ENCODE results near the gene DPF3.

Gene DPF3

GRCh38 chr14:72640911-72641485, 252.9 kb downstream of the DPF3 start:
- Histone ChIP-seq H3K27me3 (ENCODE audit: insufficient read depth, low read length) (no peaks in the 10 kb centered on the region), H3K9me3 (ENCODE audit: insufficient read depth, low read depth, low read length) (peaks cover 6% of the 10 kb centered on the region; the same call in 1 of the 2 replicates), H3K36me3 (ENCODE audit: insufficient read depth, low read depth, low read length) (no peaks in the 10 kb centered on the region), H3K4me3 (ENCODE audit: low read length) (no peak overlapping the region), H3K27ac (ENCODE audit: low read length) (no peak overlapping the region), H3K9ac (ENCODE audit: low read depth, low read length) (no peak overlapping the region), H3K4me1 (ENCODE audit: insufficient read depth, low read length) (no peaks in the 10 kb centered on the region)

GRCh38 chr14:72638021-72638420, 255.9 kb downstream of the DPF3 start:
- Histone ChIP-seq H3K4me3 (ENCODE audit: low read length) (no peak overlapping the region), H3K9ac (ENCODE audit: low read depth, low read length) (no peak overlapping the region), H3K4me1 (ENCODE audit: insufficient read depth, low read length) (no peaks in the 10 kb centered on the region), H3K36me3 (ENCODE audit: insufficient read depth, low read depth, low read length) (no peaks in the 10 kb centered on the region), H3K27me3 (ENCODE audit: insufficient read depth, low read length) (no peaks in the 10 kb centered on the region), H3K9me3 (ENCODE audit: insufficient read depth, low read depth, low read length) (peaks cover 6% of the 10 kb centered on the region; the same call in 1 of the 2 replicates), H3K27ac (ENCODE audit: low read length) (no peak overlapping the region)

GRCh38 chr14:72636871-72637270, 257.0 kb downstream of the DPF3 start:
- Histone ChIP-seq H3K4me1 (ENCODE audit: insufficient read depth, low read length) (no peaks in the 10 kb centered on the region), H3K4me3 (ENCODE audit: low read length) (no peak overlapping the region), H3K27ac (ENCODE audit: low read length) (no peak overlapping the region), H3K36me3 (ENCODE audit: insufficient read depth, low read depth, low read length) (no peaks in the 10 kb centered on the region), H3K9me3 (ENCODE audit: insufficient read depth, low read depth, low read length) (peaks cover 6% of the 10 kb centered on the region; the same call in 1 of the 2 replicates), H3K27me3 (ENCODE audit: insufficient read depth, low read length) (no peaks in the 10 kb centered on the region), H3K9ac (ENCODE audit: low read depth, low read length) (no peak overlapping the region)

- peaks cover 6% of the 10 kb centered on the region; the same call in 1 of the 2 replicates for H3K9me3 ChIP-seq (ENCODE audit: insufficient read depth, low read depth, low read length)
- no peaks in the 10 kb centered on the region for H3K4me1 ChIP-seq (ENCODE audit: insufficient read depth, low read length)
- H3K27me3 ChIP-seq (ENCODE audit: insufficient read depth, low read length) = no peaks in the 10 kb centered on the region
- no peak overlapping the region for H3K9ac ChIP-seq (ENCODE audit: low read depth, low read length)
- H3K27ac ChIP-seq (ENCODE audit: low read length) = no peak overlapping the region
- H3K36me3 ChIP-seq (ENCODE audit: insufficient read depth, low read depth, low read length) = no peaks in the 10 kb centered on the region
- no peak overlapping the region for H3K4me3 ChIP-seq (ENCODE audit: low read length)
Measured at GRCh38 chr14:72636094-72636493, 257.8 kb downstream of the DPF3 start.

GRCh38 chr14:72634691-72635616, 258.9 kb downstream of the DPF3 start:
- H3K4me1 ChIP-seq (ENCODE audit: insufficient read depth, low read length) = no peaks in the 10 kb centered on the region
- H3K27ac ChIP-seq (ENCODE audit: low read length) = no peak overlapping the region

GRCh38 chr14:72633551-72633950, 260.4 kb downstream of the DPF3 start:
- no peaks in the 10 kb centered on the region for H3K36me3 ChIP-seq (ENCODE audit: insufficient read depth, low read depth, low read length)
- no peaks in the 10 kb centered on the region for H3K4me1 ChIP-seq (ENCODE audit: insufficient read depth, low read length)
- H3K9ac ChIP-seq (ENCODE audit: low read depth, low read length) = no peak overlapping the region
- no peak overlapping the region for H3K27ac ChIP-seq (ENCODE audit: low read length)
- no peaks in the 10 kb centered on the region for H3K9me3 ChIP-seq (ENCODE audit: insufficient read depth, low read depth, low read length)
- H3K27me3 ChIP-seq (ENCODE audit: insufficient read depth, low read length) = no peaks in the 10 kb centered on the region
- no peak overlapping the region for H3K4me3 ChIP-seq (ENCODE audit: low read length)

More at GRCh38 chr14:72634691-72635616, 258.9 kb downstream of the DPF3 start:
- Histone ChIP-seq H3K27me3 (ENCODE audit: insufficient read depth, low read length) (no peaks in the 10 kb centered on the region), H3K9me3 (ENCODE audit: insufficient read depth, low read depth, low read length) (peaks cover 6% of the 10 kb centered on the region; the same call in 1 of the 2 replicates), H3K4me3 (ENCODE audit: low read length) (no peak overlapping the region), H3K9ac (ENCODE audit: low read depth, low read length) (no peak overlapping the region), H3K36me3 (ENCODE audit: insufficient read depth, low read depth, low read length) (no peaks in the 10 kb centered on the region)

GRCh38 chr14:72632727-72633126, 261.2 kb downstream of the DPF3 start:
- Histone ChIP-seq H3K4me1 (ENCODE audit: insufficient read depth, low read length) (no peaks in the 10 kb centered on the region), H3K27me3 (ENCODE audit: insufficient read depth, low read length) (no peaks in the 10 kb centered on the region), H3K4me3 (ENCODE audit: low read length) (no peak overlapping the region), H3K36me3 (ENCODE audit: insufficient read depth, low read depth, low read length) (no peaks in the 10 kb centered on the region), H3K9ac (ENCODE audit: low read depth, low read length) (no peak overlapping the region), H3K27ac (ENCODE audit: low read length) (no peak overlapping the region), H3K9me3 (ENCODE audit: insufficient read depth, low read depth, low read length) (no peaks in the 10 kb centered on the region)

- H3K27ac ChIP-seq (ENCODE audit: low read length) = no peak overlapping the region
- H3K9ac ChIP-seq (ENCODE audit: low read depth, low read length) = no peak overlapping the region
- no peaks in the 10 kb centered on the region for H3K36me3 ChIP-seq (ENCODE audit: insufficient read depth, low read depth, low read length)
- no peaks in the 10 kb centered on the region for H3K27me3 ChIP-seq (ENCODE audit: insufficient read depth, low read length)
- H3K4me3 ChIP-seq (ENCODE audit: low read length) = no peak overlapping the region
- H3K4me1 ChIP-seq (ENCODE audit: insufficient read depth, low read length) = no peaks in the 10 kb centered on the region
- peaks cover 7% of the 10 kb centered on the region; the same call in 1 of the 2 replicates for H3K9me3 ChIP-seq (ENCODE audit: insufficient read depth, low read depth, low read length)
Measured at GRCh38 chr14:72631401-72631800, 262.5 kb downstream of the DPF3 start.

GRCh38 chr14:72630374-72630773, 263.5 kb downstream of the DPF3 start:
- Histone ChIP-seq H3K36me3 (ENCODE audit: insufficient read depth, low read depth, low read length) (no peaks in the 10 kb centered on the region), H3K4me1 (ENCODE audit: insufficient read depth, low read length) (no peaks in the 10 kb centered on the region), H3K27me3 (ENCODE audit: insufficient read depth, low read length) (no peaks in the 10 kb centered on the region), H3K27ac (ENCODE audit: low read length) (no peak overlapping the region), H3K9me3 (ENCODE audit: insufficient read depth, low read depth, low read length) (peaks cover 7% of the 10 kb centered on the region; the same call in 1 of the 2 replicates), H3K9ac (ENCODE audit: low read depth, low read length) (no peak overlapping the region), H3K4me3 (ENCODE audit: low read length) (no peak overlapping the region)

GRCh38 chr14:72629534-72629933, 264.4 kb downstream of the DPF3 start:
- H3K4me1 ChIP-seq (ENCODE audit: insufficient read depth, low read length) = no peaks in the 10 kb centered on the region
- H3K27ac ChIP-seq (ENCODE audit: low read length) = no peak overlapping the region
- no peak overlapping the region for H3K9ac ChIP-seq (ENCODE audit: low read depth, low read length)
- no peak overlapping the region for H3K4me3 ChIP-seq (ENCODE audit: low read length)
- no peaks in the 10 kb centered on the region for H3K27me3 ChIP-seq (ENCODE audit: insufficient read depth, low read length)
- no peaks in the 10 kb centered on the region for H3K36me3 ChIP-seq (ENCODE audit: insufficient read depth, low read depth, low read length)
- H3K9me3 ChIP-seq (ENCODE audit: insufficient read depth, low read depth, low read length) = peaks cover 7% of the 10 kb centered on the region; the same call in 1 of the 2 replicates

- H3K27ac ChIP-seq (ENCODE audit: low read length) = no peak overlapping the region
- H3K9me3 ChIP-seq (ENCODE audit: insufficient read depth, low read depth, low read length) = peaks cover 7% of the 10 kb centered on the region; the same call in 1 of the 2 replicates
- H3K4me3 ChIP-seq (ENCODE audit: low read length) = no peak overlapping the region
- H3K4me1 ChIP-seq (ENCODE audit: insufficient read depth, low read length) = peaks cover 13% of the 10 kb centered on the region; the same call in 1 of the 2 replicates
- no peaks in the 10 kb centered on the region for H3K36me3 ChIP-seq (ENCODE audit: insufficient read depth, low read depth, low read length)
- H3K9ac ChIP-seq (ENCODE audit: low read depth, low read length) = no peak overlapping the region
- H3K27me3 ChIP-seq (ENCODE audit: insufficient read depth, low read length) = 0 out of 2 replicates have a peak, but pooled peaks cover under 1% of the 10 kb centered on the region
Measured at GRCh38 chr14:72625689-72626088, 268.2 kb downstream of the DPF3 start.

All from iPS-20b (cell line).